NCI-H510A treated with DMSO at 0.1 percent for 48 hours (cell line): ENCODE results near the gene FKBP5.
"Not testable (repeated sequence)": the region's sequence is repeated elsewhere in the genome, so short reads cannot be mapped to it uniquely, and the experiment has no call there.

Experiments used
- DNase-seq: peaks from one replicate; lab custom pipeline; 2025; lab: John Stamatoyannopoulos, UW

FKBP5 gene

DNA sequence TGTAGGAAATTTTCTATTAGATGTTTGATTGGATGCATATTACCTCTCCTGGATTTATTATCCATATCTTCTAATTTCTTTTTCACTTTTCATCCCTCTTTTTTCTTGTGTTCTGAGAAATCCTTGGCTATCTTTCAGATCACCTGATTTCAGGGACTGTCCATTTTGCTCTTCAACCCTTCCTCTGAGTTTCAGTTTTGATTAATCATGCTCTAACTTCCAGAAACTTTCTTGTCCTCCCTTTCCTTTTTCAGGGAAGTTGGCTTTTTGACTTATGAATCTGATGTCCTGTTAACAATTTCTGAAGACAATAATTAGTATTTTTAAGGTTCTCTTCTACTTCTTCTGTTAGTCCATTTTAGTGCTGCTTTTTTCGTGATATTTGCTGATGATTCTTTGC, 79.1 kb downstream of the FKBP5 start:
- no peak for DNase-seq

DNA sequence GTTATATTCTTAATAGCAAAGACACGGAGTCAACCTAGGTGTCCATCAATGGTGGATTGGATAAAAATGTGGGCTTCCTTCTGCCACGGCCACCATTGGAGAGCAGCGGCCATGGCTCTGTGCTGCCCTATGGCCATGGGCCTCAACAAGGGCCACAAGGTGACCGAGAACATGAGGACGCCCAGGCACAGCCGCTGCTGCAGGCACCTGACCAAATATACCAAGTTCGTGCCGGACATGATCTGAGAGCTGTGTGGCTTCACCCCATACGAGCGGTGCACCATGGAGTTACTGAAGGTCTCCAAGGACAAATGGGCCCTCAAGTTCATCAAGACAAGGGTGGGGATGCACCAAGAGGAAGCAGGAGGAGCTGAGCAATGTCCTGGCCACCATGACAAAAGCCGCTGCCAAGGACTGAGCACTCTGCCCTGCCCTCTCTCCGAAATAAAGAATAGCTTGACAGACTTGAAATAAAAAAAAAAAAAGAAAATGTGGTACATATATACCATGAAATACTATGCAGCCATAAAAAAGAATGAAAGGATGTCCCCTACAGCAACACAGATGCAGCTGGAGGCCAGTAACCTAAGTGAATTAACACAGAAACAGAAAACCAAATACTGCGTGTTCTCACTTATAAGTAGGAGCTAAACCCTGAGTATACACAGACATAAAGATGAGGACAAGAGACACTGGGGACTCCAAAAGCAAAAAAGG, 81.0 kb downstream of the FKBP5 start:
- no peak for DNase-seq

DNA sequence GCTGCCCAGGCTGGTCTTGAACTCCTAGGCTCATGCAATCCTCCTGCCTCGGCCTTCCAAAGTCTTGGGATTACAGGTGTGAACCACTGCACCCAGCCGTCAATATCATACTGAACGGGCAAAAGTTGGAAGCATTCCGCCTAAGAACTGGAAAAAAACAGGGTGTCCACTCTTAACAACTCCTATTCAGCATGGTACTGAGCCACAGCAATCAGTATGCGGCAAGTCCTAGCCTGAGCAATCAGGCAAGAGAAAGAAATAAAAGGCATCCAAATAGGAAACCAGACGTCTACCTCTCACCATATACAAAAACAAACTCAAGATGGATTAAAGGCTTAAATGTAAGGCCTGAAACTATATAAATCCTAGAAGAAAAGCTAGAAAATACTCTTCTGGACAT, 83.1 kb downstream of the FKBP5 start:
- no peak for DNase-seq

DNA sequence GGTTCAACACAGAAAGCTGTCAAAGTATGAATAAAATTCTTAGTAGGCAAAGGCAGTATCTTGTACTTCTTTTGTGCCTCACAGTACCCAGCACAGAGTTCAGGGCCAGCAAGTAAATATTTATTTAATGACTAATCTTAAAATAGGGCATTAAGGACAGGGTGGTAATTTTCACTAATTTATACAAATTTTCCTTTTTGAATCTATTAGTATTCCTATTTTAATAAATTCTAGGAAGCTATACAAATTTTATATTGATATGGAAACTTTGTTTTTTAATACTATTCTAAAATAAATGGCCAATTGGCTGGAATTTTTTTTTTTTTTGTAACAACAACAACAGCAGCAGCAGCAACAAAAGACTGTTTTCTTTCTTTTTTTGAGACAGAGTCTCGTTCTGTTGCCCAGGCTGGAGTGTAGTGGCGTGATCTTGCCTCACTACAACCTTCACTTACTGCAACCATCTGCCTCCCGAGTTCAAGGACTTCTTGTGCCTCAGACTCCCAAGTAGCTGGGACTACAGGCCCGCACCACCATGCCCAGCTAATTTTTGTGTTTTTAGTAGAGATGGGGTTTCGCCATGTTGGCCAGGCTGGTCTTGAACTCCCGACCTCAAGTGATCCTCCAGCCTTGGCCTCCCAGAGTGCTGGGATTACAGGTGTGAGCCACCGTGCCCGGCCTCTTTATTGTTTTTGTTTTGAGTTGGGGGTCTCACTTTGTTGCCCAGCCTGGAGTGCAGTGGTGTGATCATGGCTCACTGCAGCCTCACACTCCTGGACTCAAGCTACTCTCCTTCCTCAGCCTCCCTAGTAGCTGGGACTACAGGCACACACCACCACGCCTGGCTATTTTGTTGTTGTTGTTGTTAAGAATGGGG, 85.2 kb downstream of the FKBP5 start:
- DNase-seq: no peak

DNA sequence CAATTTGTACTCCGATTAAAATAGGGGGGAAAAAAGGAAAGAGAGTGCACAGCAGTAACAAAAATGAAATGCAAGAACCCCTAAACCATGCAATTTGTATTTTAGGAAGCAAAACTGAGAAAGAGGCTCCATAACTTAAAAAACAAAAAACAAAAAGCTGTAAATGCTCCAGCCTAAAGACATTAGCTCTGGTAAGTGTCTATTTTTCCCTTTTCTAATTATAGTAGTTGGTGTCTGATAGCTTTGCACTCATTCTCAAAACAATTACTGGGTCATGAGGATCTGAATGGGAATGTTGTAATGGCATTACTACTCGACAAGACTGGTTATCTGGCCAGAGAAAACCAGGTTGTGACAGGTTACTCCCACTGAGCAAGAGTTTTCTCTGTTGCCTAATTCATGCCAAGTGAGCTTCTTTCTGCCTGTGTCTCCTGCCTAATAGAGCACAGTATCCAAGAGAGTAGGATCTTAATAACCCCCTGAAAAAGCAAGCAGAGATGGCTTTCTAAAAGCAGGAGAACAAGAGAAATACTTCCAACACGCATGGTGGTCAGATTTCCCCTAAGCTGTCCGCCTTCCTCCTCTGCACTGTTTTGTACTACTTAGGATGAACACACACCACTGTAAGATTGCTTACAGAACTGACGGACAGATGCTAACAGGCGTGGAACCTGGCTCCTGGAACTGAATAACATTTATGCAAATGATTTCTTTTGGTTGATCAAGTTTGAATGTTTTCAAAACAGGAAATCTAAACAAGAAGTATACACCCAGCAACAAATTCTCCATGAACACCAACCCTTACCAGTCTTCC, 86.4 kb downstream of the FKBP5 start:
- DNase-seq: no peak

DNA sequence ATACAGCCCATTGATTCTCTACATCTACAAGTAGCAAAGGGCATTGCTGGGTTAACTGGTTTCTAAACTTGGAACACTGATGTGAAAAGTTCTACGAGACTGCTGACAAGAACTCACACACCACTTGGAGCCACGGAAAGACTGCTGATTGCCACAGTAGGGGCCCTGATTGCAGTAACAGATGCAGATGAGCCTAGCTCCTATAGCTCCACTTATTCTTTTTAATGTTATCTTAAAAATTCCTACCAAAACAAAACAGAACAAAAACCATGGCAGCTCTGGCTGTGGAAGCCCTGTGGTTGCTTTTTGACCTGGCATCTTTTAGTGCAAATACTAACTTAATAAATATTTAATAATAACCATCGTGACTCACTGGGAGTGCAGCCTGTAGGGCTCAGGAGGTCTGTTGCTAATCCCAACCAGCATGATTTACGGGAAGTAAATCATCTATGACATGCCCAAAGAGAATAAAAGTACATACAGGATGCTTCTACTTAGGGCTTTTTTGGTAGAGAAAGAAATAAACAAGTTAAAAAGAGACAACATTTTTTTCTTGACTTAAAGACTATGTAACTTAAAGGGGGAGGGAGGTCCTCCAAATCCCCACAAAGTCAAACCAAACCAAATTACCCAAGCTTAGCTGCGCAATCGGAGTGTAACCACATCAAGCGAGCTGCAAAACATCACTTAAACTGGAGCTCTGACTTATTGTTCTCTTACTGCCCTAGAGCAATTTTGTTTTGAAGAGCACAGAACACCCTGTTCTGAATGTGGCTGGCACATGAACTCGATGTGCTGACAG, 87.2 kb downstream of the FKBP5 start:
- DNase-seq: no peak

DNA sequence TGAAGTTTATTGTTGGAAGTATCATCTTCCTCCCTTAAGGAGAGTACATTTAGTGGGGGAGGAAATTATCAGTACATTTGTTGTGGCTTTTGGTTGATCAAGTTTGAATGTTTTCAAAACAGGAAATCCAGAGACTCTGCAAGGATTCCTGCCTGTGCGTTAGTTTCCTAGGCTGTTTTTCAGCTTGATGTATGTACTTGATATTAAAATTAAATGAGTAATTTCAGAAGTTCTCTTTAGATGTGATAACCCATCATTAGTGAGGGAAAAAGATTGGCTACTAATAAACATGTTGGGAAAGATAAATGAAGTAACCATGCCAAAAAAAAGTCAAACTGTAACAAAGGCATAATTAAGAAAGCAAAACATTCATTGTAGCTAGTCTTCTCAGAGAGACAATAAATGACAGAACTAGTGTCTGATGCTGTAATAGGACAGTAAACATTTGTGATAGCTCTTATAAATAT, 88.0 kb downstream of the FKBP5 start:
- no peak for DNase-seq

DNA sequence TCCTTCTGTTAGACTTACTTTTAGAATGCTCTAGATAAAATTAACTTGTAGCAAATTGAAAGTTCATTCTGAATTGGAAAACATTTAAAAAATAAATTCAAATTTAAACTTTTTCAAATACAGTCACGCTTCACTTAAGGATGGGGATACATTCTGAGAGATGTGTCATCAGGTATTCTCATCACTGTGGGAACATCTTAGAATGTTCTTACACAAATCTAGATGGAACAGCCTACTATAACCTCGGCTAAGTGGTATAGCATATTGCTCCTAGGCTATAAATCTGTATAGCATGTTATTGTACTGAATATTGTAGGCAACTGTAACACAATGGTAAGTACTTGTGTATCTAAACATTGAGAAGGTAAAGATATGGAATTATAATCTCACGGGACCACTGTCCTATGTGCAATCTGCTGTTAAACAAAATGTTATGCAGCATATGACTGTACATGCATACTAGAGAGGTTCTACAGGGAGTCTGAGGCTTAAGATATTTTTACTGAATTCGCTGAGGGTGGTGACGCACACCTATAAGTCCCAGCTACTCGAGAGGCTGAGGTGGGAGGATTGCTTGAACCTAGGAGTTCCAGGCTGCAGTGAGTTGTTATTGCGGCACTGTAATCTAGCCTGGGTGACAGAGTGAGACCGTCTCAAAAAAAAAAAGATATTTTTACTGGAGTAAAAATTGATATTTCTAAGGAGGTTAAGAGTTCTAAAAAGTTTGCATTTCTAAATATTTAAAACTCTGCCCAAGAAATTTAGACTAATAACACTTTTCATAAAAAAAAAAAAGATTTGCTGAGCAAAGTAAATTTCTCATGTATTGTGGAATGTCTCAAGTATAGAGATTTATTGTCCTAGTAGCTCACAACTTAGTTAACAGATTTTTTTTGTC, 88.7 kb downstream of the FKBP5 start:
- DNase-seq: no peak

DNA sequence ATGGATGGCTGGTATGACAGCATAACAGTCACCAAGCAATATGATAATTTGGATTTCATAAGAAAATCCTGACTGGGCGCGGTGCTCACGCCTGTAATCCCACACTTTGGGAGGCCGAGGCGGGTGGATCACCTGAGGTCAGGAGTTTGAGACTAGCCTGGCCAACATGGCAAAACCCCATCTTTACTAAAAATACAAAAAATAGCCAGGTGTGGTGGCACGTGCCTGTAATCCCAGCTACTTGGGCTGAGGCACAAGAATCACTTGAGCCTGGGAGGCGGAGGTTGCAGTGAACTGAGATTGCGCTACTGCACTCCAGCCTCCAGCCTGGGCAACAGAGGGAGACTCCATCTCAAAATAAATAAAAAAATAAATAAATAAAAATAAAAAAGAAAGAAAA, 90.1 kb downstream of the FKBP5 start:
- DNase-seq: not testable (repeated sequence)

DNA sequence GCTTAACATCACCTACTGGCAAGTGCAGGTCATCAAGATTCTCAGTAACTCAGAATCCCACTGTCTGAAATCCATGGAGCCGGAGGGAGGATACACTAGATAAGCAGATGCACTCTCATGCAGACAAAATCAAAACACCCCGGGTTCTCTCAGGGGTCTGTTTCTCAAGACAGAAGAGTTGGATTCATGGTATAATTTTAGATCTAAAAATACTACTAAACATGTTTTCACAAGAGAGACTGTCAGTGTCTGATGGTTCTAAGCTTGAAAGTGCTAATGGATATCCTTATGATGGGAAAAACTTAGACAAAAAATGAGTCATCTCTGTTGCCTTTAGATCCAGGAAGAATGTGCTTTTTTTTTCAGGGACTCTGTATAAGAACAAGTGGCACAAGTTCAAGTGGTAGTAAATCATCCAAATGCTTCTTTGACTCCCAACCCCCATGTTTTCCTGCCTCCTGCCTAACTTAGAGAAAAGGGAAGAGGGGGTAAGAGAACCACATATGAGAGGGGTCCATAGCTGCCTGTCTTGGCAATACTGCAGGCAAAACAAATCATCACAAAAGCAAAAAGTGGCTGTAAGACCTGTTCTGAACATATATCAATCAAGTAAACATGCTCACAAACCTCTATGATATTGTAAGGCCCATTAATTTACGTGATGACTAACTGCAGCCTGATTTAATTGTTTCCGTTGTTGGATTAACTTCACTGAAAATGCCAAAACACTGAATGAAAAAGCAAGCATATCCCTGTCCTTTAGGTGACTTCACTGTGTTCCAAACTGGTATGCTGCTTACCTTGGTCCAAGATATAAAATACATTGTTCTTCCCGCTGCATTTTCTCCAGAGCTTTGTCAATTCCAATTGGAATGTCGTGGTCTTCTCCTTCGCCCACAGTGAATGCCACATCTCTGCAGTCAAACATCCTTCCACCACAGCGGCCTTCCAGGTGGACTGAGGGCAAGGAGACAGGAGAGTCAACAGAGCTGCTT, 92.0 kb downstream of the FKBP5 start:
- no peak for DNase-seq

DNA sequence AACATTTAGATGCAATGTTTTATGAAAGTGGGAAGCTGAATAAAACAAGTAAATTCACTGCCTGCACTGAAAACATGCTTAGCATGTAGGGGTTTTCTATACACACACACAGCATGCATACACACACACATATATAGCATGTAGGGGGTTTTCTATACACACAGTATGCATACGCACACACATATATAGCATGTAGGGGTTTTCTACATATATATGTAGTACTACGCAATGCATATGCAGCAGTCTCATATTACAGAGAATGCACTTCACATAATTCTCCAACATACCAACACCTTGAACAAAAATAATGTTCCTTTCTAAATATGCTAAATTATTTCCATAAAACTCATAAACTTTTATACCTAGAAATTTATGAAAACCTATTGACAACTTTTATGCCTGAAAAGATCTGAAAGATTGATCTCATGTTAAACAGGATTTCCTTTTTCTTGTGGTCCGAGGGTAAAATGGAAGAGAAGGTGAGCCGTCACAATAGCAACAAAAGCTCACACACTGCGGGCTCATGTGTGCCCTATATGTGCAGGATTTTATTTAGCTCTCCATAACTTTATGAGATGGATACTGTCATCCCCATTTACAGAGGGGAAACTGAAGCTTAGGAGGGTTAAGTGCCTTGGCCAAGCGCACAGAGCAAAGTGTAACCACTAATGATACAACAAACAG, 94.1 kb downstream of the FKBP5 start:
- DNase-seq: no peak

DNA sequence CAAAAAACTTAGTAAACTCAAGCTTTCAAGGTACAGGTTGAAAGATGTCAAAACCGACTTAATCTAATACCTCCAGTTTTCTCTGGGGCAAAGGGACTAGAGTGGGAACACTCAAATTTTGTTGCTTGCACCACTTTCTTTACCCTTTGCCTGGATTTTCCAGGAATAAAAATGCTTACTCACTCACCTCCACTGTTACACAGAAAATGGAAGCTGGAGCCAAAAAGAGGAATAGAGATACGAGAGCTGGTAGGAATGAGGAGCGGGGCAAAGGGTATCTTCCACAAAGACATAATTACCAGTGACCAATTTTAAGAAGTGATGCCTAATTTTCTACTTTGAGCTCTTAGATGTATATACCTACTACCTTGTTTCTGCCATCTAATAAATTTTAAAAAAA, 96.5 kb downstream of the FKBP5 start:
- DNase-seq: no peak

DNA sequence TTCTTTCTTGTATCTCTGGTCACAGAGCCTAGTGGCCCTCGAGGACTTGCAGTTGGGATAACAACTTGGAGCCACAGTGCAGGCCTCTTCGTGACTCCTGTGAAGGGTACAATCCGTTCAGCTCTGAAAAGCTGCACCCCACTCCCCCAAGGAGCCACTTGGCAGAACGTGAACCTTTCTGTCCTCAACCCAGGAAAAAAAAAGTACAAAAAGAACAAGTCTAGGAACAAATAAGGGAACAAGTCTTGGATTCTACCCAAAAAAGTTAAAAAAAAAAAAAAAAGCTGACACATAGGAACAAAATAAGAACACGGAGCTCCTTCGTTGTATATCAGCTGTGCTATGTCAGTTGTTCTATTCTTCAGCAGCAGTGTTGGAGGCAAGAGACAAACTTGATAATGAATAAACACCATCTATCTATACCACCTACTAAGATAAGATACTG, 98.1 kb downstream of the FKBP5 start:
- DNase-seq: no peak

DNA sequence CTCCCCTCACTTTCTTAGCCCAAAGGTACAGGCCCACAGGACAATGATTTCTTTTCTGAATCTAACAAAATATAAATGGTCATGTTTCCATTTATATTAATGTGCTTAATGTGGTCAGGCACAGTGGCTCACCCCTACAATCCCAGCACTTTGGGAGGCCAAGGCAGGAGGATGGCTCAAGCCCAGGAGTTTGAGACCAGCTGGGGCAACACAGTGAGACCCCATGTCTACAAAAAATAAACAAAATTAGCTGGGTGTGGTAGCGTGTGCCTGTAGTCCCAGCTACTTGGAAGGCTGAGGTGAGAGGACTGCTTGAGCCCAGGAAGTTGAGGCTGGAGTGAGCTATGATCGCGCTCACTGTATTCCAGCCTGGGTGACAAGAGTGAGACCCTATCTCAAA, 98.8 kb downstream of the FKBP5 start:
- DNase-seq: no peak

DNA sequence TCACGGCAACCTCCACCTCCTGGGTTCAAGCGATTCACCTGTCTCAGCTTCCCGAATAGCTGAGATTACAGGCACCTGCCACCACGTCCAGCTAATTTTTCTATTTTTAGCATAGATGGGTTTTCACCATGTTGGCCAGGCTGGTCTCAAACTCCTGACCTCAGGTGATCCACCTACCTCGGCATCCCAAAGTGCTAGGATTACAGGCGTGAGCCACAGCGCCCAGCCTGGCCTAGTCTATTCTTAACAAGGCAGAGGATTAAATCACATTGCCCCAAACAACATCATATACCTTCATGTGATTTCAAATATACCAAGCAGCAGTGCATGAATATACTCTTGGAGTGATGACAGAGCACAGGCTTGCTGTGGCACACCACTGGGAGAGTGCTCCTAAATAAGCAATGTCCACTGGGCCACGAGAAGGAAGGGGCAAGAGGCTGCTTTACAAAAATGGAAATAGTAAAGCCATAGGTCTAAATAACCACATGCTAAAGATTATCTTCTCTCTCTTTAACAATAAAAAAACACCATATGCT, 99.4 kb downstream of the FKBP5 start:
- no peak for DNase-seq

DNA sequence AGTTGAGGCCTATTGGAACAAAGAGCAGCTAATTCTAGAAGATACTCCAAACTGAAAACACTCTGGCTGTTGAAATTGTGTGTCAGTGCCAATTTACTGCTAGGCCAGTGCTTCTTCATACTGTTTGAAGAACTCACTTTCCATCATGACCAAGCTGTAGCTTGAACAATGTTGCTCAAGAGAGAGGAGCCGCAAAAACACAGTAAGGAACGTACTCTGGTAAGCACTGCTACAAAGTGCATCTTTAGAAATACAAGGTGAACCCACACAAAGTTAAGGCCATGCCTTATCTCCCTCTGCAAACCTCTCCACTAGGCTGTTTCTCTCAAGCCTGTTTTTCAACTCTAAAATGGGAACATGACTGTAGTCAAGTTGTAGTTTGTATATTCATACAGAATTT, 101.5 kb downstream of the FKBP5 start:
- DNase-seq: no peak

DNA sequence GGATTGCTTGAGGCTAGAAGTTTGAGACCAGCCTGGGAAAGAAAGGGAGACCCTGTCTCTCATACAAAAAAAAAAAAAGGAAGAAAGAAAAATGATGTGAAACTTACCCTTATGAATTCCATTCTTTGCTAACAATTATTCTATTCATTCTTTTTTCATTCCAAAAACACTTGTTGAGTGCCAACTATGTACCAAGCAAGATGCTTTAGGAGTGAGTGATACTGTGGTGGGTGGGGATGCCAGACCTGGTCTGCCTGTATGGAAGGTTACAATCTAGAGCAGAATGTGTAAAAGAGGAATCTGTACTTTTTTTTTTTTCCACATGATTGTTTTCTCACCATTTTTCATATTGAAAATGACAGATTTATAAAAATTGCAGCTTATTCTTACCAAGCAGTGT, 102.2 kb downstream of the FKBP5 start:
- no peak for DNase-seq

DNA sequence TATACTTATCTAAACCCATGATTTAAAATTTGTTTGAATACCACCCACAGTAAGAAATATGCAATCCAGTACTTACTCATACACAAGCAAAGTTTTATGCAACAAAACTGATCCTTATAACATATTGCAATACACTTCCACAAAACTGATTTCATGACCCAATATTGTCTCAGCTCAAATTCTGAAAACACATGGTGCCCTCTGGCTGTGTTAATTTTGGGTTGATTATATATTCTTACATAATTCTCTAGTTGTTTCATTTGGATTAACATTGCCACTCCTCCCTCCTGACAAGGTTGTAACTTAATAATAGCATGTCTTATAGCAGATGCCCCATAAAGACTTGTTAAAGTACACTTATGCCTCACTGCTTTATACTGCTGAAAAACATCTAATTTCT, 103.1 kb downstream of the FKBP5 start:
- no peak for DNase-seq
